ENCODE measurements around the gene LRP8.

The LRP8 gene

DNA sequence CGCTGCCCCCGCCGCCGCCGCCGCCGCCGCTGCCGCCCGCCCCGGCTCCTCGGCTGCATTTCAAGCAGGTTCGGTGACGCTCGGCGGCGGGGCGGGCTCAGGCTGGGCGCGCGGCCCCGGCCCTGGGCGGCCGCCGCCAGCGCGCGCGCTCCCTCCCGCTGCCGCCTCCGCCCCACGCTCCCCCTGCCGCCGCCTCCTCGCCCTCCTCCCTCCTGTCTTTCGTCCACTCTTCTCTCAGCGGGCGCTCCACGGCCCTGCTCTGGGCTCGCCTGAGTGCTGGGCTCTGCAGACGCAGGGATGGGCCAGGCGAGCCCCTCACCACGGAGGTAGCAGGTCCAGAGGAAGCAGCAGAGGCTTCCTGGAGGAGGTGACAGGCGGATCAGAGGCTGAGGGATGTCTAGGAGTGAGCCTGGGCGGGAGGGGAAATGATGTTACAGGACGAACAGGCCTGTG, at the start of gene LRP8:
Gene LRP8 (minus strand): TSS at position 62 of the 453 bp plus-strand sequence. CDS start 158 bp downstream, outside the sequence.
- TF ChIP-seq EZH2phosphoT487 (IDR thresholded peaks at IDR 0.05; ENCODE audit: borderline replicate concordance), result no peak
- TF ChIP-seq, protein P1, sequence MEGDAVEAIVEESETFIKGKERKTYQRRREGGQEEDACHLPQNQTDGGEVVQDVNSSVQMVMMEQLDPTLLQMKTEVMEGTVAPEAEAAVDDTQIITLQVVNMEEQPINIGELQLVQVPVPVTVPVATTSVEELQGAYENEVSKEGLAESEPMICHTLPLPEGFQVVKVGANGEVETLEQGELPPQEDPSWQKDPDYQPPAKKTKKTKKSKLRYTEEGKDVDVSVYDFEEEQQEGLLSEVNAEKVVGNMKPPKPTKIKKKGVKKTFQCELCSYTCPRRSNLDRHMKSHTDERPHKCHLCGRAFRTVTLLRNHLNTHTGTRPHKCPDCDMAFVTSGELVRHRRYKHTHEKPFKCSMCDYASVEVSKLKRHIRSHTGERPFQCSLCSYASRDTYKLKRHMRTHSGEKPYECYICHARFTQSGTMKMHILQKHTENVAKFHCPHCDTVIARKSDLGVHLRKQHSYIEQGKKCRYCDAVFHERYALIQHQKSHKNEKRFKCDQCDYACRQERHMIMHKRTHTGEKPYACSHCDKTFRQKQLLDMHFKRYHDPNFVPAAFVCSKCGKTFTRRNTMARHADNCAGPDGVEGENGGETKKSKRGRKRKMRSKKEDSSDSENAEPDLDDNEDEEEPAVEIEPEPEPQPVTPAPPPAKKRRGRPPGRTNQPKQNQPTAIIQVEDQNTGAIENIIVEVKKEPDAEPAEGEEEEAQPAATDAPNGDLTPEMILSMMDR (conservative IDR thresholded peaks at IDR 0.05; ENCODE audit: low read length), result no peak
- Histone ChIP-seq H3K9me3 (ENCODE audit: insufficient read depth, low read depth, low read length) (no peaks in the 10 kb centered on the region), H3K9me2 (replicated peaks; ENCODE audit: low read depth, low read length) (no peaks in the 10 kb centered on the region), H3K36me3 (ENCODE audit: insufficient read depth, low read length) (no peaks in the 10 kb centered on the region; the same call in 1 of the 2 replicates), H3F3A (ENCODE audit: low read depth) (no peaks in the 10 kb centered on the region), H3K4me3 (ENCODE audit: low read length, poor library complexity, severe bottlenecking) (peak within 1 kb of the TSS; percentile 90), H3K4me2 (ENCODE audit: low read depth, low read length, poor library complexity, severe bottlenecking) (peak within 1 kb of the TSS; percentile 89), H3K79me2 (ENCODE audit: insufficient read depth, low read length) (peaks cover 38% of the 10 kb centered on the region), H4K20me1 (ENCODE audit: insufficient read depth, low read length, poor library complexity, severe bottlenecking) (peaks cover 25% of the 10 kb centered on the region), H2AFZ (ENCODE audit: low read length) (peak within 1 kb of the TSS; percentile 86), H3K9ac (ENCODE audit: low read depth, low read length, poor library complexity, severe bottlenecking) (peak within 1 kb of the TSS; percentile 92), H3K27me3 (ENCODE audit: insufficient read depth, low read length, poor library complexity, severe bottlenecking) (no peaks in the 10 kb centered on the region), H3K4me1 (ENCODE audit: insufficient read depth, low read length, poor library complexity, severe bottlenecking) (peaks cover 18% of the 10 kb centered on the region)

DNA sequence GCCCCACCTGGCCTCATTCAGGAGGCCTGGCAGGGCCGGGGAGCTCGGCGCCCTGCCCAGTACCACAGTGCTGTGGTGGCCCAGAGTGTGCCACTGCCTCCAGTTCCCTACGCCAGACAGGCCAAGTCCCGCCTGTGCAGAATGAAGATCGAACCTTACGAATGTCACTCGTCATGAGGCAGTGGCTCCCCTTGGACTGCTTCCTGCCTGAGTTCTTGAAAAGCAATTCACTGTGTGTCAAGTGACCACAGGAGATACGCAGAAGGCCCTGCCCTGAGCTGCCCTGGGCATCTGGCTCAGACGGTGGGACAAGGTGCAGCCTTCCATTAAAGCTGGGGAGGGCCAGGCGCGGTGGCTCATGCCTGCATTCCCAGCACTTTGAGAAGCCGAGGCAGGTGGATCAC, 49.6 kb upstream of the LRP8 start:
- H3K79me2 ChIP-seq (ENCODE audit: insufficient read depth, low read length), result no peaks in the 10 kb centered on the region
- no peaks in the 10 kb centered on the region for H3F3A ChIP-seq (ENCODE audit: low read depth)
- no peaks in the 10 kb centered on the region for H3K36me3 ChIP-seq (ENCODE audit: insufficient read depth, low read length)
- no peak overlapping the region for H2AFZ ChIP-seq (ENCODE audit: low read length)
- H3K27me3 ChIP-seq (ENCODE audit: insufficient read depth, low read length, poor library complexity, severe bottlenecking), result no peaks in the 10 kb centered on the region
- H3K9me2 ChIP-seq (replicated peaks; ENCODE audit: low read depth, low read length), result no peaks in the 10 kb centered on the region
- TF ChIP-seq, protein P1 (conservative IDR thresholded peaks at IDR 0.05; ENCODE audit: low read length), result no peak
- TF ChIP-seq EZH2phosphoT487 (IDR thresholded peaks at IDR 0.05; ENCODE audit: borderline replicate concordance), result no peak
- H3K9ac ChIP-seq (ENCODE audit: low read depth, low read length, poor library complexity, severe bottlenecking), result no peak overlapping the region
- H3K4me2 ChIP-seq (ENCODE audit: low read depth, low read length, poor library complexity, severe bottlenecking), result no peak overlapping the region
- no peak overlapping the region for H3K4me3 ChIP-seq (ENCODE audit: low read length, poor library complexity, severe bottlenecking)
- H3K9me3 ChIP-seq (ENCODE audit: insufficient read depth, low read depth, low read length), result no peaks in the 10 kb centered on the region
- peaks cover 9% of the 10 kb centered on the region for H3K4me1 ChIP-seq (ENCODE audit: insufficient read depth, low read length, poor library complexity, severe bottlenecking)
- no peaks in the 10 kb centered on the region for H4K20me1 ChIP-seq (ENCODE audit: insufficient read depth, low read length, poor library complexity, severe bottlenecking)

DNA sequence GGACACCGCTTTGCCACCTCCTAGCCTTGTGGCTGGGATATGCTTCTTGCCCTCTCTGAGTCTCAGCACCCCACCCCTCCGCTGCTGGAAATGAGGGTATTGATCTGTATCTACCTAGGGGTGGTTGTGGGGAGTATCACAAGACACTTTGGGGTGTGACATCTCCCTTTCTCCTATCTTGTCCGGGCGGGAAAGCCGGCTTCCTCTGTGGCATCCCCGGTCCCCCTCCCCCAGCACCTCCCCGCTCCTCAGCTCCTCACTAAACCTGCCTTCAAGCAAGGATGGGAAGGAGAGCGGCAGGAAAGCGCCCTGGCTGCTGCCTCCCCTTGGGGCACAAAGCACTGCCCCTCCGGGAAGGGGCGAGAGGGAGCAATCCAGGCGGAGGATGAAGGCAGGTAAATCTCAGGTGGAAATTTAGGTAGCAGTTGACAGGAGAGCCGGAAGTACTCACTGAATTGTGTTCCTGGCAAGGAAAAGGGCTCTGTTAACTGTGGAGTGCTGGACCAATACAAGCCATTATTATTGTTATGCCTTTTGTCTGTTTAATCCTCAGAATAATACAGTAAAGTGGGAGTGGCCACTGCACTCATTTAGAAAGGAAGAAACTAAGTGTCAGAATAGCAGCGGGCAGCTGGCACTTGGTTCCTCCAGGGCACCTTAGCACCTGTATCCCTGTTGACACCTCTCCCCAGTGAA, 49.0 kb upstream of the LRP8 start:
- no peak overlapping the region for H3K9ac ChIP-seq (ENCODE audit: low read depth, low read length, poor library complexity, severe bottlenecking)
- H3K4me2 ChIP-seq (ENCODE audit: low read depth, low read length, poor library complexity, severe bottlenecking), result no peak overlapping the region
- no peak overlapping the region for H3K4me3 ChIP-seq (ENCODE audit: low read length, poor library complexity, severe bottlenecking)
- peaks cover 7% of the 10 kb centered on the region for H3K4me1 ChIP-seq (ENCODE audit: insufficient read depth, low read length, poor library complexity, severe bottlenecking)
- H2AFZ ChIP-seq (ENCODE audit: low read length), result no peak overlapping the region
- no peaks in the 10 kb centered on the region for H3K79me2 ChIP-seq (ENCODE audit: insufficient read depth, low read length)
- no peaks in the 10 kb centered on the region for H3K36me3 ChIP-seq (ENCODE audit: insufficient read depth, low read length)
- H3K27me3 ChIP-seq (ENCODE audit: insufficient read depth, low read length, poor library complexity, severe bottlenecking), result no peaks in the 10 kb centered on the region
- no peaks in the 10 kb centered on the region for H4K20me1 ChIP-seq (ENCODE audit: insufficient read depth, low read length, poor library complexity, severe bottlenecking)
- H3F3A ChIP-seq (ENCODE audit: low read depth), result no peaks in the 10 kb centered on the region
- no peaks in the 10 kb centered on the region for H3K9me2 ChIP-seq (replicated peaks; ENCODE audit: low read depth, low read length)
- TF ChIP-seq, protein P1 (conservative IDR thresholded peaks at IDR 0.05; ENCODE audit: low read length), result no peak
- TF ChIP-seq EZH2phosphoT487 (IDR thresholded peaks at IDR 0.05; ENCODE audit: borderline replicate concordance), result no peak
- no peaks in the 10 kb centered on the region for H3K9me3 ChIP-seq (ENCODE audit: insufficient read depth, low read depth, low read length)
